D721Med (cell line): ENCODE measurements around the gene TINAGL1.

ENCODE experiments used
- DNase-seq: peaks from one replicate; pipeline ENCODE4 v3.0.0; 2011; ENCODE audit warnings: low spot score; ENCODE audit not compliant: insufficient read length
- FAIRE-seq: peaks from 2 replicates; lab custom pipeline; 2011; peaks lifted over from hg19 to GRCh38; lab: Jason Lieb, UNC
- TF ChIP-seq, protein P1 (sequence below): IDR thresholded peaks from 2 replicates; pipeline ENCODE4 v1.5.1; 2012; ENCODE audit warnings: mild to moderate bottlenecking, control low read depth; ENCODE audit not compliant: insufficient read depth; ENCODE audit errors: missing control alignments

Gene TINAGL1

DNA sequence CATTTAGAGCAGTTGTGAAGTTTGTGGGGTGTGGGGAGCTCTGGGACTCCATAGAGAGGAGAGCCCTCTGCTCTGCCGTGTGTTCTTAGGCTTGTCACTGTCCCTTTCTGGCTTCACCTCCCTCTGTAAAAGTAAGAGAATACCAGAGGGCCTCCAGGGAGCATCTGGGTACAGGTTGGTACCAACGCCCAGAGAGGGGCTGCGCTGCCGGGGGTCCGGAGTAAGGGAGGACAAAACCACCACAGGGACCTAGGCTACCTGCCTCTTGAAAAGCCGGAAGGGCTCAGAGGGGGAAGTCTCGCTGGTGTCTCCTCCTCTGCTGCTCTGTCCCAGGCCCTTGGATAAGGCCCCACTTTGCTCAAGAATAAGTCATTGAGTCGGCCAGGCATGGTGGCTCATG is 3.1 kb upstream of the TINAGL1 start:
- FAIRE-seq (no peak), DNase-seq (no peak)
- TF ChIP-seq, protein P1, sequence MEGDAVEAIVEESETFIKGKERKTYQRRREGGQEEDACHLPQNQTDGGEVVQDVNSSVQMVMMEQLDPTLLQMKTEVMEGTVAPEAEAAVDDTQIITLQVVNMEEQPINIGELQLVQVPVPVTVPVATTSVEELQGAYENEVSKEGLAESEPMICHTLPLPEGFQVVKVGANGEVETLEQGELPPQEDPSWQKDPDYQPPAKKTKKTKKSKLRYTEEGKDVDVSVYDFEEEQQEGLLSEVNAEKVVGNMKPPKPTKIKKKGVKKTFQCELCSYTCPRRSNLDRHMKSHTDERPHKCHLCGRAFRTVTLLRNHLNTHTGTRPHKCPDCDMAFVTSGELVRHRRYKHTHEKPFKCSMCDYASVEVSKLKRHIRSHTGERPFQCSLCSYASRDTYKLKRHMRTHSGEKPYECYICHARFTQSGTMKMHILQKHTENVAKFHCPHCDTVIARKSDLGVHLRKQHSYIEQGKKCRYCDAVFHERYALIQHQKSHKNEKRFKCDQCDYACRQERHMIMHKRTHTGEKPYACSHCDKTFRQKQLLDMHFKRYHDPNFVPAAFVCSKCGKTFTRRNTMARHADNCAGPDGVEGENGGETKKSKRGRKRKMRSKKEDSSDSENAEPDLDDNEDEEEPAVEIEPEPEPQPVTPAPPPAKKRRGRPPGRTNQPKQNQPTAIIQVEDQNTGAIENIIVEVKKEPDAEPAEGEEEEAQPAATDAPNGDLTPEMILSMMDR, result no peak

- no peak for DNase-seq
- TF ChIP-seq, protein P1, result no peak
- no peak for FAIRE-seq
Measured at GRCh38 chr1:31574749-31575368, 1.5 kb upstream of the TINAGL1 start.

DNA sequence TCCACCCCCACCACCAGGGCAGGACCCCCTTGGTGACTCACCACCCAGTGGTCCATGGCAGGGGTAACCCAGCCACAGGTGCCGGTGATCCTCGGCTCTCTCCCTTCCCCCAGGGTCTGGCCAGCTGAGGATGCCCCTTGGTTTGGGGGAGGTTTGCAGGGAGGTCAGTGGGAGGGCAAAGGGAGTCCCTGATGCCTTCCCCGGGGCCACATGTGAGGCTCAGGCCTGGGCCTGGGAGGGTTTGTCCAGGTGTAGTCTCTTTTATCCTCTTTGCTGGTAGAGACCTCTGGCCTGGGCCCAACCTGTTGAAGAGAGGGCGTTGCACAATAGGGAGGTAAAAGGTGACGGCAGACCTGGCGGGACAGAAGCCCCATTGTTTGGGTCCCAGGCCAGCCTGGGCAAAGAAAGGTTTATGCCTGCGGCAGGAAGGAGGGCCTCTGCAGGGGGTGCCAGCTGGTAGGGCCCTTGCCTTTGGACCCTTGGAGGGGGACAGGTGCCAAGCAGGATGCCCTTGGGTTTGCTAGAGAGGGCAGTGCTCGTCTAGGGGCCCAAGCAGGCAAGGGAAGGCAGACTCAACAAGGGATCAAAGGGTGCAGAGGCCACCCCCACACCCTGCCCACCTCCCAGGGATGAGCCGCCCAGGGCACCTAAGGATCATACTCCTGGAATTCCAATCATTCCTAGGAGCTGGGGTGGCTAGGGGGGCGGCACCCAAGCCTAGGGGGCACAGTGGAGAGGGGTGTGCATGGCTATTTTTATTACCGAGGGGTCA is 760 bp upstream of the TINAGL1 start:
- FAIRE-seq (no peak), DNase-seq (no peak)
- TF ChIP-seq, protein P1, result no peak

DNA sequence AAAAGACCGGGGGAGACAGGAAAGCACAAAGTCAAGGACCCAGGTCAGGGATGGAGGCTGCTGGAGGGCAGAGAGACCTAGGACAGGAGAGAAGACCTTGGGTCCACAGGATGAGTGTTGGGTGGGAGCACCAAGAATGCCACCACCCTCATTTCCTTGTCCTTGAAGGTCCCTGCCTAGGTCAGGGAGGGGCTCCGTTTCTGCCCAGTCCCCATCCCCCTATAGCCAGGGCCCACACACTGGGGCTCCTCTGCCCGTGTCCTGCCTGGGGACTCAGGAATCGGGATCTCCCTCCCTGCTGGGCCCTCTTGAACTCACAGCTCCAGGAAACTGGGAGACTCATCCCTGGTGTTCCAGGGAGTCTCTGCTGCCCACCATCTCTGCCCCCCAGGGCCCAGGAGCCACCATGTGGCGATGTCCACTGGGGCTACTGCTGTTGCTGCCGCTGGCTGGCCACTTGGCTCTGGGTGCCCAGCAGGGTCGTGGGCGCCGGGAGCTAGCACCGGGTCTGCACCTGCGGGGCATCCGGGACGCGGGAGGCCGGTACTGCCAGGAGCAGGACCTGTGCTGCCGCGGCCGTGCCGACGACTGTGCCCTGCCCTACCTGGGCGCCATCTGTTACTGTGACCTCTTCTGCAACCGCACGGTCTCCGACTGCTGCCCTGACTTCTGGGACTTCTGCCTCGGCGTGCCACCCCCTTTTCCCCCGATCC is 584 bp downstream of the TINAGL1 start:
- TF ChIP-seq, protein P1, result no peak
- no peak for DNase-seq
- no peak for FAIRE-seq

DNA sequence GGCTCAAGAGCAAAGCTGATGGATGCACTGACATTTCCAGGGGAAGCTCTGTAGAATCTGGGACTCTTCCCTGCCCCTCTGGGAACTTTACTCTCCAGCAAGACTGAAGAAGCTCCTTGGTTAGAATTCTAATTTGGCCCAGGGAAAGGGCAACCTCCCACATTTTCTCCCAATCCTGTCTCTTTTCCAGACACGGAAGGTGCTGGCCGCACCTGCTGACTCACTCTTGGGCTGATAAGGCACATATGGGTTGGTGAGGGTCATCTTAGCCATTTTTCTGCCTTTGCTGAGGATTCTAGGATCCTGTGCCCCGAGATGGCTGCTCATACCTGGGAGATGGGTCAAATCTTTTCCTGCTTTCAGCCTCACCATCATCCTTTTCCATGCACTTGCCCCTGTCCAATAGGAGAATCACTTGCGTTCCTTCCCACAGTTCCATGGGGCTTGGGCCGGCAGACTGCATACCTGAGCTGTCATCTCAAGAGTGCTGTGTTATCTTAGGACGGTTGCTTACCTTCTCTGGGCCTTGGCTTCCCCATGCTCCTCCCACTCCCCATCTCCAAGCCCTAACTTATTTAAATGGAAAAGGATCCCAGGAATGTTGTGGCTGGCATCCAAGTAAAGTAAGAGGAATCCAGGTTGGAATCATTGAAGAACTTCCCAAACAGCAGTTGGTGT is 1.3 kb downstream of the TINAGL1 start:
- FAIRE-seq, result no peak
- TF ChIP-seq, protein P1, result no peak
- DNase-seq, result no peak

- DNase-seq, result no peak
- FAIRE-seq, result no peak
- TF ChIP-seq, protein P1, result no peak
Measured at GRCh38 chr1:31579374-31579773, 3.1 kb downstream of the TINAGL1 start.
